Measurements from ENCODE around the gene SLC25A36. TPM values are rescaled to one million over a fixed set of nuclear protein-coding genes. Genes with fewer than 3 reads are reported as not detected.
"Not testable (repeated sequence)": the region's sequence is repeated elsewhere in the genome, so short reads cannot be mapped to it uniquely, and the experiment has no call there.

Gene SLC25A36
- total RNA-seq, 6 donors from 2014 or later, result 49.2 to 172 (median 81.8) TPM

- Histone ChIP-seq H3K27ac (no peak overlapping the region), H3K9me3 (no peaks in the 10 kb centered on the region), H3K36me3 (no peaks in the 10 kb centered on the region), H3K4me1 (peaks cover 0 to 8% (median 0%) of the 10 kb centered on the region in 4 donors), H3K4me3 (no peak overlapping the region), H3K27me3 (no peaks in the 10 kb centered on the region)
- no peak for DNase-seq
- WGBS, 2 donors, result 47 to 83% methylated on average over 5 to 8 of the region's 8 CpGs
- no peak for TF ChIP-seq POLR2AphosphoS5 (IDR thresholded peaks at IDR 0.05)
- TF ChIP-seq POLR2A (IDR thresholded peaks at IDR 0.05), result no peak
- no peak for TF ChIP-seq EP300 (IDR thresholded peaks at IDR 0.05)
- no peak for TF ChIP-seq CTCF (IDR thresholded peaks at IDR 0.05)
- no peak for ATAC-seq (ENCODE audit: low FRiP score in 2 of 2)
Measured at GRCh38 chr3:140933552-140933951, 8.1 kb upstream of the SLC25A36 start.

GRCh38 chr3:140939305-140939704 lies 2.3 kb upstream of the SLC25A36 start:
- ATAC-seq (ENCODE audit: low FRiP score in 2 of 2); H3K36me3 ChIP-seq; H3K27me3 ChIP-seq; H3K27ac ChIP-seq; DNase-seq; H3K4me3 ChIP-seq; H3K9me3 ChIP-seq: not testable (repeated sequence)
- peaks cover 9 to 15% (median 12%) of the 10 kb centered on the region in 4 donors for H3K4me1 ChIP-seq
- WGBS, 2 donors, result 92 to 95% methylated on average over 4 of the region's 4 CpGs

GRCh38 chr3:140941090-140941433 lies 574 bp upstream of the SLC25A36 start:
- peak overlapping the region; percentile 19 to 82 (median 78) for H3K4me3 ChIP-seq
- H3K27me3 ChIP-seq, result no peaks in the 10 kb centered on the region
- no peaks in the 10 kb centered on the region for H3K36me3 ChIP-seq
- H3K27ac ChIP-seq, result peak overlapping the region; percentile 95 to 98 (median 96)
- ATAC-seq (ENCODE audit: low FRiP score in 2 of 2) (no peak), DNase-seq (no peak)
- TF ChIP-seq POLR2AphosphoS5 (IDR thresholded peaks at IDR 0.05), result no peak
- no peak for TF ChIP-seq CTCF (IDR thresholded peaks at IDR 0.05)
- no peak for TF ChIP-seq EP300 (IDR thresholded peaks at IDR 0.05)
- no peak for TF ChIP-seq POLR2A (IDR thresholded peaks at IDR 0.05)
- no peaks in the 10 kb centered on the region for H3K9me3 ChIP-seq
- 43% methylated on average over 5 of the region's 5 CpGs for WGBS, 2 donors
- peaks cover 20 to 24% (median 23%) of the 10 kb centered on the region in 4 donors for H3K4me1 ChIP-seq

- ATAC-seq (ENCODE audit: low FRiP score in 2 of 2) (peak; percentile 83 to 85), DNase-seq (peak; percentile 61 to 90)
- no peaks in the 10 kb centered on the region for H3K27me3 ChIP-seq
- H3K4me3 ChIP-seq, result peak overlapping the region; percentile 78 to 84 (median 80)
- no peaks in the 10 kb centered on the region for H3K9me3 ChIP-seq
- H3K27ac ChIP-seq, result peak overlapping the region; percentile 95 to 98 (median 96)
- no peaks in the 10 kb centered on the region for H3K36me3 ChIP-seq
- TF ChIP-seq POLR2AphosphoS5 (IDR thresholded peaks at IDR 0.05), result peak in 1 of 2 donors; percentile 24
- no peak for TF ChIP-seq CTCF (IDR thresholded peaks at IDR 0.05)
- TF ChIP-seq POLR2A (IDR thresholded peaks at IDR 0.05), result no peak
- TF ChIP-seq EP300 (IDR thresholded peaks at IDR 0.05), result no peak
- H3K4me1 ChIP-seq, result peaks cover 20 to 24% (median 23%) of the 10 kb centered on the region in 4 donors
- 1 to 3% methylated on average over 5 to 32 of the region's 56 CpGs for WGBS, 2 donors
Measured at GRCh38 chr3:140942221-140943104, 827 bp downstream of the SLC25A36 start.

GRCh38 chr3:140943781-140944552 lies 2.3 kb downstream of the SLC25A36 start:
- Histone ChIP-seq H3K4me3 (peak overlapping the region in 3 of 4 donors; percentile 78 to 82 (median 79)), H3K27ac (peak overlapping the region in 2 of 4 donors; percentile 95 to 97), H3K36me3 (no peaks in the 10 kb centered on the region), H3K27me3 (no peaks in the 10 kb centered on the region), H3K9me3 (no peaks in the 10 kb centered on the region), H3K4me1 (peaks cover 20 to 28% (median 24%) of the 10 kb centered on the region in 4 donors)
- 57 to 58% methylated on average over 5 of the region's 5 CpGs for WGBS, 2 donors
- TF ChIP-seq CTCF (IDR thresholded peaks at IDR 0.05), result no peak
- TF ChIP-seq POLR2AphosphoS5 (IDR thresholded peaks at IDR 0.05), result no peak
- DNase-seq, result no peak
- ATAC-seq (ENCODE audit: low FRiP score in 2 of 2), result no peak
